Measurements from ENCODE around the gene SEZ6L.

SEZ6L gene

DNA sequence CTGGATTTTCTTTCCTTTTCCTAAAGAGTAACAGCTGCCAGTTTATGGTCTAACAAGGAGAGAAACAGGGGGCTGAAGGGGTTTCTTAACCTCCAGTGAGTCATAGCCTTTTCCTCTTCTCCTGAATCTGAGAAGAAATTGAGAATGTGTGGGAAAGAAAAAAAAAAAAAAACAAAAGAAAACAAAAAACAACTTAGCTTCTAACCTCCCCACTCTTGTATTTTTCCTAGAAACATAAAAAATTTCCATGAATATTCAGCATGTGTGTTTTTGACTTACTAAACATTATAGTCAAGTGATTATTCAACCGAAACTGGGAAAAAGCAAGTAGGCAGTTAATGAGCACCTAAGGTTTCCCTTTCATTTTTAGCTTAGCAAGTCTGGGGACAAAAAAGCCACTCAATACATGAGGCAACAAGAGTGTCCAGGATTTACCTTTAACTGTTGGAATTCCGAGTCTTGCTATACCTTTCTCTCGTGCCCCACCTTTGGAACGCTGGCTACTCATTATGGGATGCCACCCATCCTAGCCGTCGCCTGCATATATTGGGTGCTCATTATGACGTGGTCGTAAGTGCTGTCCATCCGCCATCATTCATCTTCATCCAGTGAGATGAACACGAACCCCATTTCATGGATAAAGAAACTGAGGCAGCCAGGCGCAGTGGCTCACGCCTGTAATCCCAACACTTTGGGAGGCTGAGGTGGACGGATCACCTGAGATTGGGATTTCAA, 262.2 kb downstream of the SEZ6L start:
- DNase-seq: no peak

- no peak for DNase-seq
Measured at GRCh38 chr22:26432619-26433311, 263.5 kb downstream of the SEZ6L start.
